ENCODE results near the gene ALX4. TPM values are rescaled to one million over a fixed set of nuclear protein-coding genes. Genes with fewer than 3 reads are reported as not detected.

The ALX4 gene
- polyA plus RNA-seq, 1 of the 3 experiments (the other 2 are of a cell fraction), result under 0.01 TPM

- TF ChIP-seq POLR2AphosphoS5 (IDR thresholded peaks at IDR 0.05; ENCODE audit: low read depth, low read length), result no peak
- no peak for TF ChIP-seq FOXJ3 (CRISPR knock-in tag; IDR thresholded peaks at IDR 0.05)
- no peak for TF ChIP-seq RAD21 (IDR thresholded peaks at IDR 0.05; ENCODE audit: low read length)
- no peak for TF ChIP-seq EZH2phosphoT487 (IDR thresholded peaks at IDR 0.05; ENCODE audit: borderline replicate concordance, low read depth)
- TF ChIP-seq TCF12 (IDR thresholded peaks at IDR 0.05), result no peak
Measured at GRCh38 chr11:44258839-44259420, 51.0 kb downstream of the ALX4 start (continued).

DNA sequence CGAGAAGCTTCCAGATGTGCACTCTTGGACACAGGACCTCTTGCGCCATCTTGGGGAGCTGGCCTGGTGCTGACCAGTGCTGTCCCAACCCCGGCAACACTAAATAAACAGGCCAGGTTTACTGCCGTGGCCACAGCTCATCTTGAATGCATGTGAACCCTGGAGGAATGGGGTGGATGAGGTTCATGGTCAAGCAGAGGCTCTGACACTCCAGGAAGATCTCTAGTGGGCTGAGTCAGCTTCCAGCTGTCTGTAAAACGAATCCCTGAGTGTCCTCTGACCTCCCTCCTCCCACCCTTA, 51.8 kb downstream of the ALX4 start:
- Histone ChIP-seq H3K79me2 (ENCODE audit: insufficient read depth) (no peaks in the 10 kb centered on the region), H2AFZ (ENCODE audit: low read depth) (no peak overlapping the region), H4K20me1 (ENCODE audit: insufficient read depth) (no peaks in the 10 kb centered on the region), H3F3A (replicated peaks; ENCODE audit: insufficient read depth) (no peaks in the 10 kb centered on the region), H3K9me2 (no peaks in the 10 kb centered on the region), H3K9me3 (0 out of 2 replicates have a peak, but pooled peaks cover under 1% of the 10 kb centered on the region), H3K4me3 (ENCODE audit: low read depth in 2 of 2, low read length in 1 of 2) (no peak overlapping the region), H3K36me3 (replicated peaks in 1 of 2; ENCODE audit: control insufficient read depth in 1 of 2, insufficient read depth in 2 of 2, low read length in 1 of 2) (no peaks in the 10 kb centered on the region), H3K4me2 (no peak overlapping the region), H3K27me3 (ENCODE audit: insufficient read depth) (no peaks in the 10 kb centered on the region), H3K4me1 (ENCODE audit: control insufficient read depth in 1 of 2, insufficient read depth in 2 of 2, low read depth in 1 of 2, low read length in 1 of 2) (peaks cover 0 to 9% of the 10 kb centered on the region in 2 experiments; a peak in 1 of 4 replicates), H3K9ac (no peak overlapping the region), H3K27ac (ENCODE audit: low read depth in 2 of 2, low read length in 1 of 2) (no peak overlapping the region)
- TF ChIP-seq ELF1 (IDR thresholded peaks at IDR 0.05), result no peak
- no peak for TF ChIP-seq SIN3A (IDR thresholded peaks at IDR 0.05; ENCODE audit: borderline replicate concordance, low read depth, low read length)
- no peak for TF ChIP-seq USF2 (IDR thresholded peaks at IDR 0.05; ENCODE audit: borderline replicate concordance, low read depth, low read length)
- TF ChIP-seq SMC3 (IDR thresholded peaks at IDR 0.05; ENCODE audit: low read depth, low read length), result no peak
- no peak for TF ChIP-seq CHD2 (IDR thresholded peaks at IDR 0.05; ENCODE audit: low read length, partially characterized antibody)
- no peak for TF ChIP-seq MXI1 (IDR thresholded peaks at IDR 0.05; ENCODE audit: low read depth, low read length)
- TF ChIP-seq GATA2 (CRISPR knock-in tag; IDR thresholded peaks at IDR 0.05), result no peak
- TF ChIP-seq USF1 (IDR thresholded peaks at IDR 0.05; ENCODE audit: borderline replicate concordance, low read depth), result no peak
- TF ChIP-seq, protein P1, sequence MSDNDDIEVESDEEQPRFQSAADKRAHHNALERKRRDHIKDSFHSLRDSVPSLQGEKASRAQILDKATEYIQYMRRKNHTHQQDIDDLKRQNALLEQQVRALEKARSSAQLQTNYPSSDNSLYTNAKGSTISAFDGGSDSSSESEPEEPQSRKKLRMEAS (IDR thresholded peaks at IDR 0.05; ENCODE audit: low read depth), result no peak
- TF ChIP-seq FOXM1 (IDR thresholded peaks at IDR 0.05; ENCODE audit: low read depth), result no peak
- no peak for TF ChIP-seq NFIC (IDR thresholded peaks at IDR 0.05; ENCODE audit: borderline replicate concordance)
- TF ChIP-seq, protein P2, sequence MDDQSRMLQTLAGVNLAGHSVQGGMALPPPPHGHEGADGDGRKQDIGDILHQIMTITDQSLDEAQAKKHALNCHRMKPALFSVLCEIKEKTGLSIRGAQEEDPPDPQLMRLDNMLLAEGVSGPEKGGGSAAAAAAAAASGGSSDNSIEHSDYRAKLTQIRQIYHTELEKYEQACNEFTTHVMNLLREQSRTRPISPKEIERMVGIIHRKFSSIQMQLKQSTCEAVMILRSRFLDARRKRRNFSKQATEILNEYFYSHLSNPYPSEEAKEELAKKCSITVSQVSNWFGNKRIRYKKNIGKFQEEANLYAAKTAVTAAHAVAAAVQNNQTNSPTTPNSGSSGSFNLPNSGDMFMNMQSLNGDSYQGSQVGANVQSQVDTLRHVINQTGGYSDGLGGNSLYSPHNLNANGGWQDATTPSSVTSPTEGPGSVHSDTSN (IDR thresholded peaks at IDR 0.05), result no peak
- TF ChIP-seq, protein P3, sequence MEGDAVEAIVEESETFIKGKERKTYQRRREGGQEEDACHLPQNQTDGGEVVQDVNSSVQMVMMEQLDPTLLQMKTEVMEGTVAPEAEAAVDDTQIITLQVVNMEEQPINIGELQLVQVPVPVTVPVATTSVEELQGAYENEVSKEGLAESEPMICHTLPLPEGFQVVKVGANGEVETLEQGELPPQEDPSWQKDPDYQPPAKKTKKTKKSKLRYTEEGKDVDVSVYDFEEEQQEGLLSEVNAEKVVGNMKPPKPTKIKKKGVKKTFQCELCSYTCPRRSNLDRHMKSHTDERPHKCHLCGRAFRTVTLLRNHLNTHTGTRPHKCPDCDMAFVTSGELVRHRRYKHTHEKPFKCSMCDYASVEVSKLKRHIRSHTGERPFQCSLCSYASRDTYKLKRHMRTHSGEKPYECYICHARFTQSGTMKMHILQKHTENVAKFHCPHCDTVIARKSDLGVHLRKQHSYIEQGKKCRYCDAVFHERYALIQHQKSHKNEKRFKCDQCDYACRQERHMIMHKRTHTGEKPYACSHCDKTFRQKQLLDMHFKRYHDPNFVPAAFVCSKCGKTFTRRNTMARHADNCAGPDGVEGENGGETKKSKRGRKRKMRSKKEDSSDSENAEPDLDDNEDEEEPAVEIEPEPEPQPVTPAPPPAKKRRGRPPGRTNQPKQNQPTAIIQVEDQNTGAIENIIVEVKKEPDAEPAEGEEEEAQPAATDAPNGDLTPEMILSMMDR (IDR thresholded peaks at IDR 0.05), result no peak
- no peak for TF ChIP-seq EZH2phosphoT487 (IDR thresholded peaks at IDR 0.05; ENCODE audit: borderline replicate concordance, low read depth)
- no peak for TF ChIP-seq MEF2A (IDR thresholded peaks at IDR 0.05; ENCODE audit: borderline replicate concordance, low read depth)
- no peak for TF ChIP-seq TEAD4 (IDR thresholded peaks at IDR 0.05; ENCODE audit: borderline replicate concordance, insufficient read depth)
- no peak for TF ChIP-seq FOSL2 (IDR thresholded peaks at IDR 0.05; ENCODE audit: borderline replicate concordance, low read depth)
- no peak for TF ChIP-seq RXRA (IDR thresholded peaks at IDR 0.05; ENCODE audit: borderline replicate concordance, low read depth)
- TF ChIP-seq IRF3 (IDR thresholded peaks at IDR 0.05; ENCODE audit: low read depth, low read length), result no peak
- POLR2A ChIA-PET, result no interaction called here
- DNase-seq, result no peak
- CTCF ChIA-PET, result interaction anchor here (1.2 to 2.4 kb wide), 6 partner anchors 11 to 154 kb away, joined by 4 to 11 read pairs (median 7); no protein-coding TSS in a partner anchor
- WGBS (ENCODE audit: low lambda C conversion rate), result 69% methylated on average over 2 of the region's 5 CpGs

Measured in SK-N-SH (cell line).